Measurements from ENCODE around the gene SLIT3. TPM values are rescaled to one million over a fixed set of nuclear protein-coding genes. Genes with fewer than 3 reads are reported as not detected.

Gene SLIT3
- total RNA-seq, 1 experiment from 2014 or later: 0.10 TPM

- no peak overlapping the region for H2AFZ ChIP-seq (ENCODE audit: low read depth, low read length, poor library complexity, severe bottlenecking)
- CTCF ChIA-PET: no interaction called here
Observed at GRCh38 chr5:168960497-168960896, 340.4 kb downstream of the SLIT3 start.

More at GRCh38 chr5:168960497-168960896, 340.4 kb downstream of the SLIT3 start:
- ATAC-seq (no peak), DNase-seq (ENCODE audit: low read depth, low spot score) (no peak)
- Histone ChIP-seq H3K9me3 (ENCODE audit: control insufficient read depth in 1 of 2, insufficient read depth in 1 of 2, low read depth in 1 of 2, low read length in 2 of 2) (no peaks in the 10 kb centered on the region), H4K20me1 (ENCODE audit: insufficient read depth) (no peaks in the 10 kb centered on the region), H3K36me3 (ENCODE audit: control insufficient read depth in 1 of 2, insufficient read depth in 2 of 2, low read length in 2 of 2) (no peaks in the 10 kb centered on the region), H3K27ac (ENCODE audit: low read depth, low read length) (no peak overlapping the region), H3K4me1 (ENCODE audit: control insufficient read depth in 1 of 2, insufficient read depth in 2 of 2, low read length in 2 of 2) (no peaks in the 10 kb centered on the region), H3K27me3 (ENCODE audit: insufficient read depth, low read length) (peaks cover 28% of the 10 kb centered on the region), H3K4me3 (replicated peaks in 1 of 2; ENCODE audit: low read depth in 1 of 2, low read length in 2 of 2) (no peak overlapping the region), H3K9ac (ENCODE audit: low read length) (no peak overlapping the region), H3K9me2 (ENCODE audit: insufficient read depth) (no peaks in the 10 kb centered on the region), H3K79me2 (ENCODE audit: insufficient read depth, low read length) (no peaks in the 10 kb centered on the region), H3K4me2 (ENCODE audit: low read length) (no peak overlapping the region)
- intact Hi-C loops (cut with micrococcal nuclease): no loop called here
- TF ChIP-seq ATF3 (IDR thresholded peaks at IDR 0.05) (no peak), TCF7L2 (IDR thresholded peaks at IDR 0.05; ENCODE audit: borderline replicate concordance, extremely low read depth, insufficient read depth, insufficient read length) (no peak), ZBTB33 (IDR thresholded peaks at IDR 0.05; ENCODE audit: extremely low read depth, insufficient replicate concordance, low read length) (no peak), SRF (IDR thresholded peaks at IDR 0.05; ENCODE audit: low read depth) (no peak), MAX (IDR thresholded peaks at IDR 0.05) (no peak), SP1 (IDR thresholded peaks at IDR 0.05; ENCODE audit: low read depth) (no peak), ELF1 (IDR thresholded peaks at IDR 0.05; ENCODE audit: borderline replicate concordance, low read depth) (no peak), POLR2A (IDR thresholded peaks at IDR 0.05; ENCODE audit: borderline replicate concordance, extremely low read depth, insufficient read depth, insufficient read length) (no peak)
- RAD21 ChIA-PET (ENCODE audit: low non-redundant PET in 1 of 2, low total read pairs in 2 of 2, uncharacterized antibody in 2 of 2, unreplicated experiment in 2 of 2): no interaction called here
- POLR2A ChIA-PET: interaction anchor here (0.6 kb wide), 1 partner anchor 1673 kb away, joined by 3 read pairs; no protein-coding TSS in a partner anchor
- no TSS peak for BruUV-seq (replicated peaks)

Measured in HCT116 (cell line).